HCT116 (cell line): ENCODE data around the gene DLX4. TPM values are rescaled to one million over a fixed set of nuclear protein-coding genes. Genes with fewer than 3 reads are reported as not detected.

ENCODE experiments used
- ATAC-seq: fragments of 200-7000 bp; cut with Tn5 transposase; 2 replicates; pipeline ENCODE4 v1.9.1; 2020; ENCODE audit warnings: mild to moderate bottlenecking, moderate library complexity
- BruUV-seq: library from RNA; stranded (reverse); fragments of 400-500 nt; replicated peaks from 2 replicates; lab custom pipeline; 2021; lab: Mats Ljungman, UMichigan
- CTCF ChIA-PET: fragments of 300-600 bp; sonication (Branson Sonifier 250); formaldehyde crosslinking; loops from one replicate; lab custom pipeline; 2021; ENCODE audit warnings: antibody characterized with exemption; lab: Charles Lee
- POLR2A ChIA-PET: fragments of 300-600, 350-600 bp; sonication (Branson Sonifier 250); formaldehyde crosslinking; loops from one replicate; lab custom pipeline; 2021; ENCODE audit warnings: antibody characterized with exemption; lab: Charles Lee
- RAD21 ChIA-PET, 2 experiments: fragments of 300-600 bp; sonication (Branson Sonifier 250); formaldehyde crosslinking; loops; one replicate each; lab custom pipeline; 2023; ENCODE audit warnings: low total read pairs in 2 of 2; ENCODE audit not compliant: uncharacterized antibody in 2 of 2, unreplicated experiment in 2 of 2, low non-redundant PET in 1 of 2; lab: Charles Lee
- DNase-seq: peaks from one replicate; pipeline ENCODE4 v3.0.0-alpha.2; 2010; ENCODE audit warnings: low read depth, low spot score
- H2AFZ ChIP-seq: fragments of 200-600 bp; shearing (Covaris generic), sonication (generic); 2 replicates; pipeline ENCODE4 v1.6.1; 2017; ENCODE audit warnings: low read depth, mixed run types, mixed read lengths, antibody characterized with exemption, low read length; ENCODE audit not compliant: poor library complexity, severe bottlenecking
- H3K27ac ChIP-seq: 2 replicates; pipeline ENCODE4 v1.5.1; 2012; ENCODE audit warnings: low read depth, low read length
- H3K27me3 ChIP-seq: fragments of 200-600 bp; sonication (generic); 2 replicates; pipeline ENCODE4 v1.6.1; 2016; ENCODE audit warnings: mixed run types, low read length, mixed read lengths; ENCODE audit not compliant: insufficient read depth
- H3K36me3 ChIP-seq, 2 experiments: fragments of 200-500 bp in 1 of 2; fragments of 200-600 bp in 1 of 2; sonication (Bioruptor generic) in 1 of 2; sonication (generic) in 1 of 2; 2 replicates each; pipeline versions ENCODE4 v1.5.1 to v1.6.1; 2014 to 2016; ENCODE audit warnings: low read length in 2 of 2, inconsistent platforms in 1 of 2, mixed read lengths in 1 of 2, mixed run types in 1 of 2; ENCODE audit not compliant: insufficient read depth in 2 of 2, control insufficient read depth in 1 of 2
- H3K4me1 ChIP-seq, 2 experiments: fragments of 200-600 bp in 1 of 2; sonication (generic) in 1 of 2; 2 replicates each; pipeline versions ENCODE4 v1.5.1 to v1.6.1; 2012 to 2017; ENCODE audit warnings: low read length in 2 of 2, inconsistent platforms in 1 of 2, mild to moderate bottlenecking in 1 of 2, mixed read lengths in 1 of 2, mixed run types in 1 of 2, moderate library complexity in 1 of 2; ENCODE audit not compliant: insufficient read depth in 2 of 2, control insufficient read depth in 1 of 2
- H3K4me2 ChIP-seq: fragments of 200-600 bp; sonication (generic); 2 replicates; pipeline ENCODE4 v1.6.1; 2017; ENCODE audit warnings: mixed run types, low read length, mixed read lengths
- H3K4me3 ChIP-seq, 2 experiments: fragments of 200-600 bp in 1 of 2; sonication (generic) in 1 of 2; replicated peaks in 1 of 2; 2 replicates each; pipeline ENCODE4 v1.5.1; 2011 to 2016; ENCODE audit warnings: low read length in 2 of 2, control low read depth in 1 of 2, low read depth in 1 of 2, mild to moderate bottlenecking in 1 of 2, mixed read lengths in 1 of 2, mixed run types in 1 of 2
- H3K79me2 ChIP-seq: fragments of 200-600 bp; sonication (generic); 2 replicates; pipeline ENCODE4 v1.6.1; 2017; ENCODE audit warnings: mild to moderate bottlenecking, mixed run types, low read length, moderate library complexity, mixed read lengths; ENCODE audit not compliant: insufficient read depth
- H3K9ac ChIP-seq: fragments of 200-600 bp; sonication (generic); 2 replicates; pipeline ENCODE4 v1.6.1; 2016; ENCODE audit warnings: low read length, mixed read lengths
- H3K9me2 ChIP-seq: fragments of 200-600 bp; sonication (generic), shearing (Covaris generic); 2 replicates; pipeline ENCODE4 v1.6.1; 2017; ENCODE audit warnings: mixed run types, mild to moderate bottlenecking, moderate library complexity; ENCODE audit not compliant: insufficient read depth
- H3K9me3 ChIP-seq, 2 experiments: fragments of 200-500 bp in 1 of 2; fragments of 200-600 bp in 1 of 2; sonication (Bioruptor generic) in 1 of 2; sonication (generic) in 1 of 2; 2 replicates each; pipeline ENCODE4 v1.6.1; 2014 to 2017; ENCODE audit warnings: low read length in 2 of 2, mixed read lengths in 2 of 2, inconsistent platforms in 1 of 2, low read depth in 1 of 2, mild to moderate bottlenecking in 1 of 2, mixed run types in 1 of 2, moderate library complexity in 1 of 2; ENCODE audit not compliant: control insufficient read depth in 1 of 2, insufficient read depth in 1 of 2
- H4K20me1 ChIP-seq: fragments of 200-600 bp; sonication (generic), shearing (Covaris generic); 2 replicates; pipeline ENCODE4 v1.6.1; 2017; ENCODE audit warnings: mixed run types, mild to moderate bottlenecking, moderate library complexity; ENCODE audit not compliant: insufficient read depth
- ATF3 ChIP-seq: IDR thresholded peaks from 2 replicates; pipeline ENCODE4 v1.6.1; 2012
- CTCF ChIP-seq, 3 experiments: fragments of 200-600 bp in 1 of 3; sonication (generic) in 1 of 3; IDR thresholded peaks in 2 of 3; conservative IDR thresholded peaks in 1 of 3; 2 replicates each; pipeline ENCODE4 v1.5.1; 2012 to 2017; ENCODE audit warnings: low read depth in 2 of 3, low read length in 2 of 3, antibody characterized with exemption in 1 of 3, borderline replicate concordance in 1 of 3, control low read depth in 1 of 3, mild to moderate bottlenecking in 1 of 3, mixed read lengths in 1 of 3, mixed run types in 1 of 3, moderate library complexity in 1 of 3; ENCODE audit not compliant: insufficient read depth in 1 of 3
- EGR1 ChIP-seq: IDR thresholded peaks from 2 replicates; pipeline ENCODE4 v1.6.1; 2012; ENCODE audit warnings: low read depth
- ELF1 ChIP-seq: IDR thresholded peaks from 2 replicates; pipeline ENCODE4 v1.6.1; 2012; ENCODE audit warnings: low read depth, borderline replicate concordance
- FOSL1 ChIP-seq: IDR thresholded peaks from 2 replicates; pipeline ENCODE4 v1.6.1; 2012; ENCODE audit warnings: low read depth
- REST ChIP-seq: IDR thresholded peaks from 2 replicates; pipeline ENCODE4 v1.6.1; 2012; ENCODE audit warnings: low read depth
- SRF ChIP-seq: IDR thresholded peaks from 2 replicates; pipeline ENCODE4 v1.6.1; 2012; ENCODE audit warnings: low read depth
- TCF7L2 ChIP-seq: IDR thresholded peaks from 2 replicates; pipeline ENCODE4 v1.7.0; 2011; ENCODE audit warnings: borderline replicate concordance, inconsistent platforms; ENCODE audit not compliant: insufficient read depth, insufficient read length; ENCODE audit errors: extremely low read depth
- ZFX ChIP-seq: fragments of 450-650 bp; IDR thresholded peaks from 2 replicates; pipeline ENCODE4 v1.6.1; 2017
- ZNF274 ChIP-seq: fragments of 200-500 bp; sonication (Bioruptor generic); IDR thresholded peaks from 2 replicates; pipeline ENCODE4 v1.6.1; 2014; ENCODE audit warnings: mild to moderate bottlenecking, low read depth, low read length, inconsistent platforms
- intact Hi-C: fragments of 100-400 bp; cut with micrococcal nuclease; formaldehyde crosslinking; loops from 2 replicates; pipeline ENCODE4 v1.10.0; 2022
- total RNA-seq: library from RNA; stranded (reverse); gene quantifications from one replicate; pipeline ENCODE4 v1.2.1, GENCODE V29; 2021; ENCODE audit not compliant: unreplicated experiment

DLX4 gene
- total RNA-seq, 1 experiment from 2014 or later: 14.0 TPM

GRCh38 chr17:49996121-49996494 is 27.1 kb downstream of the DLX4 start:
- ChIA-PET CTCF (interaction anchor here (0.7 to 5.6 kb wide), 33 partner anchors 9 to 680 kb away, joined by 3 to 196 read pairs (median 10); partner anchors contain the start of genes FAM117A, ITGA3, SLC35B1 and TAC4), POLR2A (interaction anchor here (0.6 to 2.5 kb wide), 6 partner anchors 44 to 428 kb away, joined by 3 to 17 read pairs (median 4); partner anchors contain the start of genes KAT7 and SLC35B1), RAD21 (interaction anchor here (0.6 to 3.5 kb wide), 16 partner anchors 20 to 146 kb away, joined by 3 to 36 read pairs (median 10); partner anchors contain the start of gene PDK2 (in 1 of the 2))
- TF ChIP-seq SRF (no peak), ELF1 (no peak)
- H3K9me3 ChIP-seq: no peaks in the 10 kb centered on the region
- no TSS peak for BruUV-seq
- no peaks in the 10 kb centered on the region for H3K9me2 ChIP-seq
- peaks cover 14 to 30% of the 10 kb centered on the region in 2 experiments for H3K4me1 ChIP-seq
- peak overlapping the region; percentile 56 to 69; a peak in 3 of 4 replicates for H3K4me3 ChIP-seq
- H3K79me2 ChIP-seq: no peaks in the 10 kb centered on the region
- intact Hi-C loops: loop anchor here (1.0 to 2.0 kb wide), 4 partner anchors 44 to 288 kb away; partner anchors contain the start of gene KAT7
- H3K36me3 ChIP-seq: no peaks in the 10 kb centered on the region
- H3K9ac ChIP-seq: 0 out of 2 replicates have a peak overlapping the region, but pooled peaks have one; percentile 61
- H3K4me2 ChIP-seq: peak overlapping the region; percentile 91
- H2AFZ ChIP-seq: peak overlapping the region; percentile 87
- peaks cover 5% of the 10 kb centered on the region; the same call in 1 of the 2 replicates for H3K27me3 ChIP-seq
- DNase-seq: no peak
- H4K20me1 ChIP-seq: no peaks in the 10 kb centered on the region
- H3K27ac ChIP-seq: no peak overlapping the region; the same call in 1 of the 2 replicates
- no peak for ATAC-seq

- Histone ChIP-seq H3K27me3 (peaks cover 6% of the 10 kb centered on the region; the same call in 1 of the 2 replicates), H3K9ac (peak overlapping the region; percentile 61), H2AFZ (peak overlapping the region; percentile 87), H3K4me1 (peaks cover 14 to 30% of the 10 kb centered on the region in 2 experiments), H3K79me2 (no peaks in the 10 kb centered on the region), H3K27ac (peak overlapping the region; percentile 16; the same call in 1 of the 2 replicates), H4K20me1 (no peaks in the 10 kb centered on the region), H3K4me2 (peak overlapping the region; percentile 91), H3K4me3 (peak overlapping the region; percentile 56 to 69), H3K9me2 (no peaks in the 10 kb centered on the region), H3K36me3 (no peaks in the 10 kb centered on the region), H3K9me3 (no peaks in the 10 kb centered on the region)
- ChIA-PET POLR2A (interaction anchor here (0.6 to 2.5 kb wide), 11 partner anchors 44 to 439 kb away, joined by 3 to 17 read pairs (median 4); partner anchors contain the start of genes FAM117A, ITGA3, KAT7 and SLC35B1), RAD21 (interaction anchor here (0.6 to 3.5 kb wide), 22 partner anchors 8 to 429 kb away, joined by 3 to 36 read pairs (median 5); partner anchors contain the start of genes PDK2 (in 1 of the 2) and SLC35B1 (in 1 of the 2)), CTCF (interaction anchor here (0.7 to 5.6 kb wide), 46 partner anchors 9 to 681 kb away, joined by 3 to 196 read pairs (median 6); partner anchors contain the start of genes FAM117A, ITGA3, KAT7 and PHB1)
- no TSS peak for BruUV-seq
- intact Hi-C loops: loop anchor here (1.0 to 2.0 kb wide), 5 partner anchors 44 to 428 kb away; partner anchors contain the start of gene KAT7
- DNase-seq (no peak), ATAC-seq (peak; percentile 70)
- TF ChIP-seq ZNF274 (no peak), REST (no peak), CTCF (IDR thresholded peaks at IDR 0.05 in 2 of 3, conservative IDR thresholded peaks at IDR 0.05 in 1 of 3; ENCODE audit: borderline replicate concordance in 1 of 3, insufficient read depth in 1 of 3, low read depth in 2 of 3, low read length in 2 of 3) (peak; percentile 98 to 100 (median 99)), ZFX (peak; percentile 29; the same call in 1 of the 2 replicates), TCF7L2 (peak; percentile 67), EGR1 (no peak), ATF3 (no peak), FOSL1 (no peak)
Measured at GRCh38 chr17:49996495-49997300, 27.7 kb downstream of the DLX4 start.
